ENCODE measurements around the gene KCNMB2. TPM values are rescaled to one million over a fixed set of nuclear protein-coding genes. Genes with fewer than 3 reads are reported as not detected.

The KCNMB2 gene
- polyA plus RNA-seq, 1 of the 3 experiments (the other 2 are of a cell fraction) = not detected

DNA sequence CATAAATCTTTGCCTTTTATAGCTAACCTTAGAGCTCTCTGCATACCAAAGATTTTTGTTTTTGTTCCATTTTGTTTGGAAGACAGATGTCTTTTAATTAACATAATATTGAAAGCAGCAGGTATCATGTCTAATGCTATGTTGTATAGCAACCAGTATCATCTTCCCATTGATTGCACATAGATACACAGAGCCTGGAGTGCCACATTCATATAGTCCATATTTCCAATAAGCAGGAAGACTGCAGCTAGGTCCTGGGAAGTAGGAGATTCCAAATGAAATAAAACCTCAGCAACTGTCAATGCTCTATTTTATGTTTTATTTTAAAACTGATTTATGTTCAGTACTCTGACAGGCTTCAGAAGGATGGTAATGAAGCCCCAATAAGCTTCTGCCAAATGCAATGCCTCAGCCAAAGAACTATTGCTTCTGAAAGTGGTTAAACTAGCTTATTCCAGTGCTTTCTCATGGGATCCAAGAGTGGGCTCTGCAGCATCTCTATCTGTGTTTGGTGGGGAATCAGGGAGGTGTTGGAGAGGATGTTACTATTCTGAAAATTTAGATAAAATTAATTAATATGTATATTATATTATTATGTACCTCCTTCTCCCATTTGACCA lies 6.5 kb upstream of the KCNMB2 start:
- H3K9me2 ChIP-seq = no peaks in the 10 kb centered on the region
- H3K27me3 ChIP-seq (ENCODE audit: insufficient read depth) = no peaks in the 10 kb centered on the region
- H2AFZ ChIP-seq (ENCODE audit: low read depth) = no peak overlapping the region
- ChIA-PET POLR2A (no interaction called here), CTCF (no interaction called here)
- no peak overlapping the region for H3K4me2 ChIP-seq
- H3K4me1 ChIP-seq (ENCODE audit: control insufficient read depth in 1 of 2, insufficient read depth in 2 of 2, low read depth in 1 of 2, low read length in 1 of 2) = no peaks in the 10 kb centered on the region
- H4K20me1 ChIP-seq (ENCODE audit: insufficient read depth) = no peaks in the 10 kb centered on the region
- H3K36me3 ChIP-seq (replicated peaks in 1 of 2; ENCODE audit: control insufficient read depth in 1 of 2, insufficient read depth in 2 of 2, low read length in 1 of 2) = no peaks in the 10 kb centered on the region
- TF ChIP-seq GATA2 (CRISPR knock-in tag; IDR thresholded peaks at IDR 0.05) = no peak
- TF ChIP-seq FOSL2 (IDR thresholded peaks at IDR 0.05; ENCODE audit: borderline replicate concordance, low read depth) = no peak
- TF ChIP-seq, protein P1, sequence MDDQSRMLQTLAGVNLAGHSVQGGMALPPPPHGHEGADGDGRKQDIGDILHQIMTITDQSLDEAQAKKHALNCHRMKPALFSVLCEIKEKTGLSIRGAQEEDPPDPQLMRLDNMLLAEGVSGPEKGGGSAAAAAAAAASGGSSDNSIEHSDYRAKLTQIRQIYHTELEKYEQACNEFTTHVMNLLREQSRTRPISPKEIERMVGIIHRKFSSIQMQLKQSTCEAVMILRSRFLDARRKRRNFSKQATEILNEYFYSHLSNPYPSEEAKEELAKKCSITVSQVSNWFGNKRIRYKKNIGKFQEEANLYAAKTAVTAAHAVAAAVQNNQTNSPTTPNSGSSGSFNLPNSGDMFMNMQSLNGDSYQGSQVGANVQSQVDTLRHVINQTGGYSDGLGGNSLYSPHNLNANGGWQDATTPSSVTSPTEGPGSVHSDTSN (IDR thresholded peaks at IDR 0.05) = no peak
- TF ChIP-seq RXRA (IDR thresholded peaks at IDR 0.05; ENCODE audit: borderline replicate concordance, low read depth) = no peak
- TF ChIP-seq, protein P2, sequence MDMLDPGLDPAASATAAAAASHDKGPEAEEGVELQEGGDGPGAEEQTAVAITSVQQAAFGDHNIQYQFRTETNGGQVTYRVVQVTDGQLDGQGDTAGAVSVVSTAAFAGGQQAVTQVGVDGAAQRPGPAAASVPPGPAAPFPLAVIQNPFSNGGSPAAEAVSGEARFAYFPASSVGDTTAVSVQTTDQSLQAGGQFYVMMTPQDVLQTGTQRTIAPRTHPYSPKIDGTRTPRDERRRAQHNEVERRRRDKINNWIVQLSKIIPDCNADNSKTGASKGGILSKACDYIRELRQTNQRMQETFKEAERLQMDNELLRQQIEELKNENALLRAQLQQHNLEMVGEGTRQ (IDR thresholded peaks at IDR 0.05; ENCODE audit: borderline replicate concordance, low read depth, low read length) = no peak
- TF ChIP-seq ELF1 (IDR thresholded peaks at IDR 0.05) = no peak
- TF ChIP-seq EP300 (IDR thresholded peaks at IDR 0.05; ENCODE audit: borderline replicate concordance in 1 of 2, low read depth in 1 of 2, low read length in 1 of 2) = no peak
- no peak for TF ChIP-seq NFIC (IDR thresholded peaks at IDR 0.05; ENCODE audit: borderline replicate concordance)
- no peak overlapping the region for H3K27ac ChIP-seq (ENCODE audit: low read depth in 2 of 2, low read length in 1 of 2)
- no peak overlapping the region for H3K4me3 ChIP-seq (ENCODE audit: low read depth in 2 of 2, low read length in 1 of 2)
- H3K9me3 ChIP-seq = no peaks in the 10 kb centered on the region
- no peaks in the 10 kb centered on the region for H3K79me2 ChIP-seq (ENCODE audit: insufficient read depth)
- no peaks in the 10 kb centered on the region for H3F3A ChIP-seq (replicated peaks; ENCODE audit: insufficient read depth)
- no peak for DNase-seq
- no peak overlapping the region for H3K9ac ChIP-seq

DNA sequence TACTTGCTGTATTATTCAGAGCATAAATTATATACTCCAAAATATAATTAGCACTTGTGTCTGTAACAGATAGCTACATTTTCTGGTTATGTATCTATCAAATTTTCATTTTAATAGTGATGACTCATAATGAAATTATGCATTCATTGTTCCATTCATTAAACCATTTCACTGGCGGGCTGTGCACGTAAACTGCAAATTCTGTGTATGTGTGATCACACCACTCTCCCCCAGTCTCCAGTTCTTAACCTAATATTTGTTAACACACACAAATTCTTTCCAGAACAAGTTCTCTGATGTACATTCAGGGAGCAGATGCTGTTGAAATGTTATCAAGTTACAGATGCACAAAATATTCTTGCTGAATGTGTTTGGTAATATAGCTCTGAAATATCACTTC lies 3.8 kb upstream of the KCNMB2 start:
- no peaks in the 10 kb centered on the region for H3K9me2 ChIP-seq
- no peak overlapping the region for H2AFZ ChIP-seq (ENCODE audit: low read depth)
- WGBS (ENCODE audit: low lambda C conversion rate) = 28% methylated on average over 2 of the region's 2 CpGs
- H3K9ac ChIP-seq = no peak overlapping the region
- no peaks in the 10 kb centered on the region for H3K9me3 ChIP-seq
- no peaks in the 10 kb centered on the region for H3K79me2 ChIP-seq (ENCODE audit: insufficient read depth)
- ChIA-PET POLR2A (no interaction called here), CTCF (no interaction called here)
- H3K4me1 ChIP-seq (ENCODE audit: control insufficient read depth in 1 of 2, insufficient read depth in 2 of 2, low read depth in 1 of 2, low read length in 1 of 2) = peaks cover 0 to 3% of the 10 kb centered on the region in 2 experiments; a peak in 1 of 4 replicates
- H3K36me3 ChIP-seq (replicated peaks in 1 of 2; ENCODE audit: control insufficient read depth in 1 of 2, insufficient read depth in 2 of 2, low read length in 1 of 2) = no peaks in the 10 kb centered on the region
- H4K20me1 ChIP-seq (ENCODE audit: insufficient read depth) = no peaks in the 10 kb centered on the region
- H3K4me2 ChIP-seq = no peak overlapping the region
- H3K27me3 ChIP-seq (ENCODE audit: insufficient read depth) = no peaks in the 10 kb centered on the region
- no peak overlapping the region for H3K4me3 ChIP-seq (ENCODE audit: low read depth in 2 of 2, low read length in 1 of 2)
- H3F3A ChIP-seq (replicated peaks; ENCODE audit: insufficient read depth) = no peaks in the 10 kb centered on the region
- H3K27ac ChIP-seq (ENCODE audit: low read depth in 2 of 2, low read length in 1 of 2) = no peak overlapping the region
- DNase-seq = no peak
- TF ChIP-seq ELF1 (IDR thresholded peaks at IDR 0.05) = no peak
- no peak for TF ChIP-seq FOSL2 (IDR thresholded peaks at IDR 0.05; ENCODE audit: borderline replicate concordance, low read depth)
- TF ChIP-seq RXRA (IDR thresholded peaks at IDR 0.05; ENCODE audit: borderline replicate concordance, low read depth) = no peak
- no peak for TF ChIP-seq GATA2 (CRISPR knock-in tag; IDR thresholded peaks at IDR 0.05)
- no peak for TF ChIP-seq FOXJ3 (CRISPR knock-in tag; IDR thresholded peaks at IDR 0.05)
- no peak for TF ChIP-seq SIN3A (IDR thresholded peaks at IDR 0.05; ENCODE audit: borderline replicate concordance, low read depth, low read length)
- TF ChIP-seq, protein P3, sequence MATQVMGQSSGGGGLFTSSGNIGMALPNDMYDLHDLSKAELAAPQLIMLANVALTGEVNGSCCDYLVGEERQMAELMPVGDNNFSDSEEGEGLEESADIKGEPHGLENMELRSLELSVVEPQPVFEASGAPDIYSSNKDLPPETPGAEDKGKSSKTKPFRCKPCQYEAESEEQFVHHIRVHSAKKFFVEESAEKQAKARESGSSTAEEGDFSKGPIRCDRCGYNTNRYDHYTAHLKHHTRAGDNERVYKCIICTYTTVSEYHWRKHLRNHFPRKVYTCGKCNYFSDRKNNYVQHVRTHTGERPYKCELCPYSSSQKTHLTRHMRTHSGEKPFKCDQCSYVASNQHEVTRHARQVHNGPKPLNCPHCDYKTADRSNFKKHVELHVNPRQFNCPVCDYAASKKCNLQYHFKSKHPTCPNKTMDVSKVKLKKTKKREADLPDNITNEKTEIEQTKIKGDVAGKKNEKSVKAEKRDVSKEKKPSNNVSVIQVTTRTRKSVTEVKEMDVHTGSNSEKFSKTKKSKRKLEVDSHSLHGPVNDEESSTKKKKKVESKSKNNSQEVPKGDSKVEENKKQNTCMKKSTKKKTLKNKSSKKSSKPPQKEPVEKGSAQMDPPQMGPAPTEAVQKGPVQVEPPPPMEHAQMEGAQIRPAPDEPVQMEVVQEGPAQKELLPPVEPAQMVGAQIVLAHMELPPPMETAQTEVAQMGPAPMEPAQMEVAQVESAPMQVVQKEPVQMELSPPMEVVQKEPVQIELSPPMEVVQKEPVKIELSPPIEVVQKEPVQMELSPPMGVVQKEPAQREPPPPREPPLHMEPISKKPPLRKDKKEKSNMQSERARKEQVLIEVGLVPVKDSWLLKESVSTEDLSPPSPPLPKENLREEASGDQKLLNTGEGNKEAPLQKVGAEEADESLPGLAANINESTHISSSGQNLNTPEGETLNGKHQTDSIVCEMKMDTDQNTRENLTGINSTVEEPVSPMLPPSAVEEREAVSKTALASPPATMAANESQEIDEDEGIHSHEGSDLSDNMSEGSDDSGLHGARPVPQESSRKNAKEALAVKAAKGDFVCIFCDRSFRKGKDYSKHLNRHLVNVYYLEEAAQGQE (IDR thresholded peaks at IDR 0.05; ENCODE audit: low read depth, low read length) = no peak
- TF ChIP-seq SMC3 (IDR thresholded peaks at IDR 0.05; ENCODE audit: low read depth, low read length) = no peak
- TF ChIP-seq RAD21 (IDR thresholded peaks at IDR 0.05; ENCODE audit: low read length) = no peak
- TF ChIP-seq JUND (IDR thresholded peaks at IDR 0.05) = no peak
- TF ChIP-seq, protein P4, sequence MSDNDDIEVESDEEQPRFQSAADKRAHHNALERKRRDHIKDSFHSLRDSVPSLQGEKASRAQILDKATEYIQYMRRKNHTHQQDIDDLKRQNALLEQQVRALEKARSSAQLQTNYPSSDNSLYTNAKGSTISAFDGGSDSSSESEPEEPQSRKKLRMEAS (IDR thresholded peaks at IDR 0.05; ENCODE audit: low read depth) = no peak
- TF ChIP-seq POLR2AphosphoS5 (IDR thresholded peaks at IDR 0.05; ENCODE audit: low read depth, low read length) = no peak
- TF ChIP-seq, protein P5, sequence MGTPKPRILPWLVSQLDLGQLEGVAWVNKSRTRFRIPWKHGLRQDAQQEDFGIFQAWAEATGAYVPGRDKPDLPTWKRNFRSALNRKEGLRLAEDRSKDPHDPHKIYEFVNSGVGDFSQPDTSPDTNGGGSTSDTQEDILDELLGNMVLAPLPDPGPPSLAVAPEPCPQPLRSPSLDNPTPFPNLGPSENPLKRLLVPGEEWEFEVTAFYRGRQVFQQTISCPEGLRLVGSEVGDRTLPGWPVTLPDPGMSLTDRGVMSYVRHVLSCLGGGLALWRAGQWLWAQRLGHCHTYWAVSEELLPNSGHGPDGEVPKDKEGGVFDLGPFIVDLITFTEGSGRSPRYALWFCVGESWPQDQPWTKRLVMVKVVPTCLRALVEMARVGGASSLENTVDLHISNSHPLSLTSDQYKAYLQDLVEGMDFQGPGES (IDR thresholded peaks at IDR 0.05; ENCODE audit: low read depth, low read length) = no peak
- TF ChIP-seq CHD2 (IDR thresholded peaks at IDR 0.05; ENCODE audit: low read length, partially characterized antibody) = no peak
- TF ChIP-seq, protein P1 (IDR thresholded peaks at IDR 0.05) = no peak

All from SK-N-SH (cell line).